Measurements from ENCODE around the gene GPNMB. TPM values are rescaled to one million over a fixed set of nuclear protein-coding genes. Genes with fewer than 3 reads are reported as not detected.

The GPNMB gene
- total RNA-seq, 4 donors from 2014 or later, result 8.0 to 36.5 (median 27.1) TPM

- peaks cover 8% of the 10 kb centered on the region for H3K27me3 ChIP-seq
These were observed 36.1 kb upstream of the GPNMB start for GRCh38 chr7:23210506-23210905.

DNA sequence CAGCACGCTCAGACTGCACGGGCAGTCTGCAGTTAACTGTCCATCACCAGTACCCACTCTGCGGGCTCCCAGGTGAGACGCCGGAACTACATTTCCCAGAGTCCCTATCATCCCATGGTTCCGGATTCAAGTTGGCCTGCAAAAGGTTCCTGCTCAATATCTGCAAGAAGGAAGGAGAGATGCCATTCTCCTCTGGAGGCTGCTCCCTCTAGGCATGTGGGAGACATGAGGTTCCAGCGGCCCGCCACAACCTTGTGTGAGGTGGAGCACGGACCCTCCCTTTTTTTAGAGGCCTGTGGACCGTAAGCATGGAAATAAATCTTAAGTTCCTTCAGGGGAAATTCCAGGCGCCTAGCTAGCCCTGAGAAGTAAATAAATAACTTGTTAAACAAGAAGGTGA, 35.0 kb upstream of the GPNMB start:
- Histone ChIP-seq H3K36me3 (no peaks in the 10 kb centered on the region), H3K27me3 (no peaks in the 10 kb centered on the region), H3K4me3 (no peak overlapping the region), H3K27ac (no peak overlapping the region), H3K4me1 (peaks cover 0 to 24% (median 2%) of the 10 kb centered on the region in 4 donors), H3K9me3 (no peaks in the 10 kb centered on the region)
- 52 to 76% methylated on average over 10 to 11 of the region's 11 CpGs for WGBS, 2 donors (ENCODE audit: low coverage in 1 of 2)
- no peak for DNase-seq
- TF ChIP-seq, protein P1, sequence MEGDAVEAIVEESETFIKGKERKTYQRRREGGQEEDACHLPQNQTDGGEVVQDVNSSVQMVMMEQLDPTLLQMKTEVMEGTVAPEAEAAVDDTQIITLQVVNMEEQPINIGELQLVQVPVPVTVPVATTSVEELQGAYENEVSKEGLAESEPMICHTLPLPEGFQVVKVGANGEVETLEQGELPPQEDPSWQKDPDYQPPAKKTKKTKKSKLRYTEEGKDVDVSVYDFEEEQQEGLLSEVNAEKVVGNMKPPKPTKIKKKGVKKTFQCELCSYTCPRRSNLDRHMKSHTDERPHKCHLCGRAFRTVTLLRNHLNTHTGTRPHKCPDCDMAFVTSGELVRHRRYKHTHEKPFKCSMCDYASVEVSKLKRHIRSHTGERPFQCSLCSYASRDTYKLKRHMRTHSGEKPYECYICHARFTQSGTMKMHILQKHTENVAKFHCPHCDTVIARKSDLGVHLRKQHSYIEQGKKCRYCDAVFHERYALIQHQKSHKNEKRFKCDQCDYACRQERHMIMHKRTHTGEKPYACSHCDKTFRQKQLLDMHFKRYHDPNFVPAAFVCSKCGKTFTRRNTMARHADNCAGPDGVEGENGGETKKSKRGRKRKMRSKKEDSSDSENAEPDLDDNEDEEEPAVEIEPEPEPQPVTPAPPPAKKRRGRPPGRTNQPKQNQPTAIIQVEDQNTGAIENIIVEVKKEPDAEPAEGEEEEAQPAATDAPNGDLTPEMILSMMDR (IDR thresholded peaks at IDR 0.05), result no peak
- TF ChIP-seq POLR2AphosphoS5 (IDR thresholded peaks at IDR 0.05) (no peak), EP300 (IDR thresholded peaks at IDR 0.05; ENCODE audit: low read depth) (no peak), POLR2A (IDR thresholded peaks at IDR 0.05) (no peak)
- intact Hi-C loops (cut with DNase I; ENCODE audit: low total_unique reads) (no loop called here), in situ Hi-C loops (cut with MboI; ENCODE audit: low pct_ligation_motif_present in 1 of 4, low pct_unique_long_range_greater_than_20kb in 1 of 4, low sequenced_read_pairs in 3 of 4) (no loop called here)

More at GRCh38 chr7:23210506-23210905, 36.1 kb upstream of the GPNMB start:
- 91 to 100% methylated on average over 1 to 2 of the region's 2 CpGs for WGBS, 2 donors (ENCODE audit: low coverage in 1 of 2)
- no peak overlapping the region for H3K27ac ChIP-seq
- H3K4me3 ChIP-seq, result no peak overlapping the region
- in situ Hi-C loops (cut with MboI; ENCODE audit: low pct_ligation_motif_present in 1 of 4, low pct_unique_long_range_greater_than_20kb in 1 of 4, low sequenced_read_pairs in 3 of 4), result no loop called here
- H3K36me3 ChIP-seq, result no peaks in the 10 kb centered on the region
- TF ChIP-seq EP300 (IDR thresholded peaks at IDR 0.05; ENCODE audit: low read depth), result no peak
- TF ChIP-seq, protein P1 (IDR thresholded peaks at IDR 0.05), result no peak
- peaks cover 0 to 24% (median 2%) of the 10 kb centered on the region in 4 donors for H3K4me1 ChIP-seq
- intact Hi-C loops (cut with DNase I; ENCODE audit: low total_unique reads), result no loop called here
- DNase-seq, result no peak
- H3K9me3 ChIP-seq, result no peaks in the 10 kb centered on the region

DNA sequence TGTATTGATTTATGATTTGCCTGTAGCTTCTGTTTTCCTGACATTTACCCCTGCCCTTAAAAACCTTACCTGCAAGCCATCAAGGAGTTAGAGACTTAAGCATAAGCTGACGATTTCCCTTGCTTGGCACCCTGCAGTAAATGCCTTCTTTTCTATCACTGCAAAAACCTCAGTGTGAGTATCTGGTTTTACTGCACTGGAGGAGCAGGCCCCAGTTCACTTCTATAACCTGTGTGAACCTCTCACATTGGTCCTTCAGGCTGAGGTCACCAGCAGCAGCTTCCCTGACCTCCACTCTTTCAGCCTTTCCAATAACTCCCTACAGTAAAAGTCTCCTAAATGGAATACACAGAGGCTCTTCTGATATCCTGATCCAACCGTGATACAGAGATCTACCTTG, 34.2 kb upstream of the GPNMB start:
- in situ Hi-C loops (cut with MboI; ENCODE audit: low pct_ligation_motif_present in 1 of 4, low pct_unique_long_range_greater_than_20kb in 1 of 4, low sequenced_read_pairs in 3 of 4) (no loop called here), intact Hi-C loops (cut with DNase I; ENCODE audit: low total_unique reads) (no loop called here)

GRCh38 chr7:23212841-23213240, 33.7 kb upstream of the GPNMB start:
- H3K27ac ChIP-seq, result no peak overlapping the region
- H3K36me3 ChIP-seq, result no peaks in the 10 kb centered on the region
- peaks cover 0 to 17% (median 2%) of the 10 kb centered on the region in 4 donors for H3K4me1 ChIP-seq
- in situ Hi-C loops (cut with MboI; ENCODE audit: low pct_ligation_motif_present in 1 of 4, low pct_unique_long_range_greater_than_20kb in 1 of 4, low sequenced_read_pairs in 3 of 4) (no loop called here), intact Hi-C loops (cut with DNase I; ENCODE audit: low total_unique reads) (no loop called here)
- H3K9me3 ChIP-seq, result no peaks in the 10 kb centered on the region
- 73 to 93% methylated on average over 4 of the region's 4 CpGs for WGBS, 2 donors (ENCODE audit: low coverage in 1 of 2)
- H3K4me3 ChIP-seq, result no peak overlapping the region
- no peak for DNase-seq
- TF ChIP-seq POLR2A (IDR thresholded peaks at IDR 0.05) (no peak), EP300 (IDR thresholded peaks at IDR 0.05; ENCODE audit: low read depth) (no peak), POLR2AphosphoS5 (IDR thresholded peaks at IDR 0.05) (no peak)
- TF ChIP-seq, protein P1 (IDR thresholded peaks at IDR 0.05), result no peak
- H3K27me3 ChIP-seq, result no peaks in the 10 kb centered on the region

More for the DNA sequence above, 34.2 kb upstream of the GPNMB start:
- Histone ChIP-seq H3K4me1 (peaks cover 0 to 18% (median 2%) of the 10 kb centered on the region in 4 donors), H3K4me3 (no peak overlapping the region), H3K27me3 (no peaks in the 10 kb centered on the region), H3K9me3 (no peaks in the 10 kb centered on the region), H3K36me3 (no peaks in the 10 kb centered on the region), H3K27ac (no peak overlapping the region)
- WGBS, 2 donors (ENCODE audit: low coverage in 1 of 2), result 82 to 92% methylated on average over 2 of the region's 2 CpGs
- no peak for TF ChIP-seq POLR2AphosphoS5 (IDR thresholded peaks at IDR 0.05)
- no peak for TF ChIP-seq POLR2A (IDR thresholded peaks at IDR 0.05)
- no peak for TF ChIP-seq EP300 (IDR thresholded peaks at IDR 0.05; ENCODE audit: low read depth)
- TF ChIP-seq, protein P1 (IDR thresholded peaks at IDR 0.05), result no peak
- DNase-seq, result no peak
